SH-SY5Y (cell line): Measurements from ENCODE around the gene TRIM25.

Experiments
- GATA2 ChIP-seq: IDR thresholded peaks from 2 replicates; pipeline ENCODE4 v1.6.1; 2011; ENCODE audit warnings: mild to moderate bottlenecking, low read depth, low read length
- GATA3 ChIP-seq: IDR thresholded peaks from 2 replicates; pipeline ENCODE4 v1.6.1; 2011; ENCODE audit warnings: low read depth, mild to moderate bottlenecking, low read length, moderate library complexity

DNA sequence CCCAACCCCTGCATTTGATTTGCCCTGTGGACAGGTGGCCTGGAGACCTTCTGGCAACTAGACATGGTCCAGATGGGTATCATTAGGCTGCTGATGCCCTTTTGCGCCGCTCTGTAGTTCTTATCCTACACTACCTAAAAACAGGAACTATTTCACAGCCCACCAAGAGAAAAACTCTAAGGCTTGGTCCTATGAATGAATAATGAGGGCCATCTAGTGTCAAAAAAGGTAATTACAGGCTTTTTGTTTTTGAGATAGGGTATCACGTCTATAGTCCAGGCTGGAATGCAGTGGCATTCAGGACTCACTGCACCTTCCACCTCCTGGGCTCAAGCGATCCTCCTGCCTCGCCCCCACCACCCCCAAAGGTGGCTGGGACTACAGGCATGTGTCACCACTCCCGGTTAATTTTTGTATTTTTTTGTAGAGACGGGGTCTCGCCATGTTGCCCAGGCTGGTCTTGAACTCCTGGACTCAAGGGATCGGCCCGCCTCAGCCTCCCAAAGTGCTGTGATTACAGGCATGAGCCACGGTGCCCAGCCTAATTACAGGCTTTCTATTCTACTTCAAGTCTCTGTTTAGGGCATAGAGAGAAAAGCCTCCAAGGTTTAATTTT is 26.1 kb upstream of the TRIM25 start:
- TF ChIP-seq GATA2 (no peak), GATA3 (no peak)
